MM.1S (cell line): ENCODE measurements around the gene VAPB.

Source experiments
- EZH2 ChIP-seq: fragments of 300-600 bp; sonication (generic); optimal IDR thresholded peaks from 2 replicates; pipeline ENCODE3; 2017; ENCODE audit warnings: low read depth, mild to moderate bottlenecking, antibody characterized with exemption, low read length, mixed read lengths
- EZH2phosphoT487 ChIP-seq: fragments of 300-600 bp; sonication (generic); IDR thresholded peaks from 2 replicates; pipeline ENCODE4 v1.6.1; 2018; ENCODE audit warnings: antibody characterized with exemption, low read length
- TF ChIP-seq, protein P1 (sequence below): fragments of 300-600 bp; sonication (generic); IDR thresholded peaks from 2 replicates; pipeline ENCODE4 v1.5.1; 2016; ENCODE audit warnings: antibody characterized with exemption, low read length, mixed read lengths

DNA sequence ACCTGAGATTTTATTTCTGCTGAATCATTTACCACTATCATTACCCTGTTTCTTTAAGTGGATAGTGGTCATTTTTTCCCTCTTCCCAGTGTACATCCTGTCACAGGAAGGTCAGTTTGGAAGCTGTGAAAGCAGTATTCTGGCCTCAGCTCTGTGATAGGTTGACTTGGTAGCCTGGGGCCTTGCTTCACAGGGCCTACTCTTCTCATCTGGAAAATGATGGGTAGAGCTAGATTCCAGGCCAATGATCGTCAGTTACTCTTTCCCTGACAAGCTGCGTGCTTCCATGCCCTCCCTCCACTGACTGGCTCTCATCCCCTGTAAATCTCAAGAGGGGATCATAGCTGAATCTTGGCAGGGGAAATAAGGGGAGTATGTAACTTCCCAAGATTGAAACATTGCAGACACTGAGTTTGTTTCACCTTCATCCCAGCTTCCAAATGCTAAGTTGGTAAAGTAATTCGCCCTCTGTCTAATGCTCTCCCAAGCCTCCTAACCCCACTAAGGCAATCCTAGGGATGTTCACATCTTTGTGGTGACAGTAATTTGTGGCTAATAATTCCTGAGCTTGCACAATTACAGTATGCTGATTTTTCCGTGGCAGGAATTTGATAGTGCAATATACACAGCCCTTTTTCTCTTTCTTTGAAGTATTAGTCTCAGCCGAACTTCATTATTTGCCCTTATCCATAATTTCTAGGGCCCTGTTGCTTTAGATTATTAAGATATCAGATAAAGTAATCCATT lies 51.2 kb downstream of the VAPB start:
- TF ChIP-seq, protein P1, sequence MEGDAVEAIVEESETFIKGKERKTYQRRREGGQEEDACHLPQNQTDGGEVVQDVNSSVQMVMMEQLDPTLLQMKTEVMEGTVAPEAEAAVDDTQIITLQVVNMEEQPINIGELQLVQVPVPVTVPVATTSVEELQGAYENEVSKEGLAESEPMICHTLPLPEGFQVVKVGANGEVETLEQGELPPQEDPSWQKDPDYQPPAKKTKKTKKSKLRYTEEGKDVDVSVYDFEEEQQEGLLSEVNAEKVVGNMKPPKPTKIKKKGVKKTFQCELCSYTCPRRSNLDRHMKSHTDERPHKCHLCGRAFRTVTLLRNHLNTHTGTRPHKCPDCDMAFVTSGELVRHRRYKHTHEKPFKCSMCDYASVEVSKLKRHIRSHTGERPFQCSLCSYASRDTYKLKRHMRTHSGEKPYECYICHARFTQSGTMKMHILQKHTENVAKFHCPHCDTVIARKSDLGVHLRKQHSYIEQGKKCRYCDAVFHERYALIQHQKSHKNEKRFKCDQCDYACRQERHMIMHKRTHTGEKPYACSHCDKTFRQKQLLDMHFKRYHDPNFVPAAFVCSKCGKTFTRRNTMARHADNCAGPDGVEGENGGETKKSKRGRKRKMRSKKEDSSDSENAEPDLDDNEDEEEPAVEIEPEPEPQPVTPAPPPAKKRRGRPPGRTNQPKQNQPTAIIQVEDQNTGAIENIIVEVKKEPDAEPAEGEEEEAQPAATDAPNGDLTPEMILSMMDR: no peak
- no peak for TF ChIP-seq EZH2
- TF ChIP-seq EZH2phosphoT487: no peak
